Activated T-cell treated with anti-CD3 and anti-CD28 coated beads, Interleukin-2, amount 50 U/mL, for 72 hours (primary cell): ENCODE results near the gene CD200R1. TPM values are rescaled to one million over a fixed set of nuclear protein-coding genes. Genes with fewer than 3 reads are reported as not detected.
A peak's percentile ranks its signal among the peaks of the same experiment; 100 is the strongest.

ENCODE experiments used
- ATAC-seq, 2 donors: fragments of 150-1000 bp; cut with Tn5 transposase; replicated peaks in 1 of 2; 2 replicates each; pipeline ENCODE4 v1.10.0; 2021; ENCODE audit warnings: moderate library complexity in 2 of 2, mild to moderate bottlenecking in 1 of 2
- DNase-seq, 2 donors: peaks; one replicate each; pipeline ENCODE4 v3.0.0; 2021 to 2022; ENCODE audit warnings: mixed read lengths in 1 of 2
- H3K27ac Mint-ChIP-seq: one replicate; pipeline ENCODE4 v1.8.0; 2022; ENCODE audit warnings: mild to moderate bottlenecking, moderate library complexity, mixed read lengths
- H3K27me3 Mint-ChIP-seq: one replicate; pipeline ENCODE4 v1.8.0; 2022; ENCODE audit warnings: low read depth, mixed read lengths
- H3K36me3 Mint-ChIP-seq, 2 donors: one replicate each; pipeline ENCODE4 v1.8.0; 2022; ENCODE audit warnings: mixed read lengths in 2 of 2, mild to moderate bottlenecking in 1 of 2; ENCODE audit not compliant: insufficient read depth in 2 of 2
- H3K4me1 Mint-ChIP-seq: one replicate; pipeline ENCODE4 v1.8.0; 2022; ENCODE audit warnings: low read depth, mixed read lengths
- H3K4me3 Mint-ChIP-seq, 2 donors: one replicate each; pipeline ENCODE4 v1.8.0; 2022; ENCODE audit warnings: mild to moderate bottlenecking in 2 of 2, mixed read lengths in 2 of 2, moderate library complexity in 2 of 2
- H3K9me3 Mint-ChIP-seq, 2 donors: one replicate each; pipeline ENCODE4 v1.8.0; 2022; ENCODE audit warnings: mixed read lengths in 2 of 2
- total RNA-seq, 2 donors: library from RNA; stranded (reverse); gene quantifications; one replicate each; pipeline ENCODE4 v1.2.3, GENCODE V29; 2022

The CD200R1 gene
- total RNA-seq, 2 donors from 2014 or later: 1.4 to 2.2 TPM

- no peaks in the 10 kb centered on the region for H3K27me3 Mint-ChIP-seq
- DNase-seq (peak; percentile 89 to 90), ATAC-seq (peak; percentile 95 to 96)
- peak within 1 kb of the TSS; percentile 90 for H3K27ac Mint-ChIP-seq
- H3K4me1 Mint-ChIP-seq: peaks cover 64% of the 10 kb centered on the region
- H3K9me3 Mint-ChIP-seq: no peaks in the 10 kb centered on the region
- peak within 1 kb of the TSS; percentile 84 to 96 for H3K4me3 Mint-ChIP-seq
- H3K36me3 Mint-ChIP-seq: peaks cover 4% of the 10 kb centered on the region in 2 donors
Observed at GRCh38 chr3:112990672-112991602, 16.0 kb upstream of the CD200R1 start, which contains the start of gene GTPBP8. GTPBP8 (plus strand) TSS chr3:112990984; CDS start chr3:112991000, 16 bp downstream.

DNA sequence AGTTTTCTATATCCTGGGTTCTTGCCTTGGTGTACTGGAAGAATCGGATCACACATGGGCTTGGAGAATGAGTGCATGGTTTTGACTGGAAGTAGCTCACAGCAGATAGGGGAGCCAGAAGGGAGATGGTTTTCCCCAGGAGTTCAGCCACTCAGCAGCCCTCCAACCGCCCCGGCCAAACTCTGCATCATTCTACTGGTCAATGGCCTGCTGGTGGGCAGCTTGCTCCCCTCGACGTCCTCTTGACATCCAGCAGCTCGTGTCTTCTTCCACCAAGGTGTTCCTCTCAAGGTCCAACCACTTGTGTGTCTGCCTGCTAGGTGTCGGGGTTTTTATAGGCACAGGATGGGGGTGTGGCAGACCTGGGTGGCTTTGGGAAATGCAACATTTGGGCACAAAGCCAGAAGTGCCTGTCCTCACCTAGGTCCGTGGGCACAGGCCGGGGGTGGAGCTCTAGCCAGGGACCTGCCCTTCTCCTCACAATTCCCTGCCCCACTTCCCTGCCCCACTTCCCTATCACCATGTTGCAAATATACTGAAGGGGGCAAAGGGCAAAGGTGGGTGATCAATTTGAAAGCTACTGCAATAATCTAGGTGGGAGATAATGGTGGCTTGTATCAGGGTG lies 12.9 kb upstream of the CD200R1 start:
- Mint-ChIP-seq H3K9me3 (no peaks in the 10 kb centered on the region), H3K27ac (no peak overlapping the region), H3K4me1 (peaks cover 64% of the 10 kb centered on the region), H3K4me3 (peak overlapping the region in 1 of 2 donors; percentile 35), H3K36me3 (peaks cover 0 to 3% of the 10 kb centered on the region in 2 donors), H3K27me3 (no peaks in the 10 kb centered on the region)
- no peak for DNase-seq
- no peak for ATAC-seq

DNA sequence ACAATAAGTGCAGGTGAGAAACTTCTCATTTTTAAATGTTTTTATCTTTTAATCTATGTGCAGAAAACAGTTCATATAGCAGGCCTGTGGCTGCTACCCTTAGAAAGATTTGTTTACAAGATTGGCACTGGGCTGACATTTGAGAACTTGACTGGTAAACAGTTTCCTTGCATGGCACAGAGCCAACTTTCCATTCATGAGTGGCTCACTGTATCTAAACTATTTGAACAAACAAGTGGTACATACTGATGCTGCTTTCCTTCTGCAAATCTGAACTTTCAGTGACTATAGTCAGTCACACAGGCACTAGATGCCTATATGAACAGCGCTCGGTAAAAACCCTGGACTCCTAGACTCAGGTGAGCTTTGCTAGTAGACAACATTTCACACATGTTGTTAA lies 9.6 kb upstream of the CD200R1 start:
- ATAC-seq (no peak), DNase-seq (no peak)
- Mint-ChIP-seq H3K4me1 (peaks cover 52% of the 10 kb centered on the region), H3K27ac (peak overlapping the region; percentile 14), H3K36me3 (no peaks in the 10 kb centered on the region), H3K9me3 (no peaks in the 10 kb centered on the region), H3K4me3 (no peak overlapping the region), H3K27me3 (no peaks in the 10 kb centered on the region)

DNA sequence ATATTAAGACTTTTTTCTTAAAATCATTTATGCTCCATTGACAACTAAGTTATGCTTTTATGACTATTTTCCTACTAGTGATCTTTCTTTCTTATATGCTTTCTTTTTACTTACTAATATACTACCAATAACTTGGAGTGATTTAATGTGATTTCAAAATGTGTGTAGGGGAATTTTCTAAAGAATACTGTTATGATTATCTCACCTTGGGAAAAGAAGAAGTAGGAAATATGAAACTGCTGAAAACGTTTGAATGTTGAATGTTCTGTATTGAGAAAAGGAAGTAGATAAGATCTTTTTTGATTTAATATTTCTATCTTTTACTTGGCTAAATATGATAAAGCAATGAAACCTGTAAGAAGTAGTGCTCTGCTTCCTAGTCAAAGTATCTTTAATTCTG lies 7.8 kb upstream of the CD200R1 start:
- Mint-ChIP-seq H3K36me3 (no peaks in the 10 kb centered on the region), H3K27ac (no peak overlapping the region), H3K9me3 (no peaks in the 10 kb centered on the region), H3K27me3 (no peaks in the 10 kb centered on the region), H3K4me3 (no peak overlapping the region), H3K4me1 (peaks cover 58% of the 10 kb centered on the region)
- DNase-seq: no peak
- ATAC-seq: no peak

- no peaks in the 10 kb centered on the region for H3K9me3 Mint-ChIP-seq
- ATAC-seq (no peak), DNase-seq (no peak)
- H3K4me1 Mint-ChIP-seq: peaks cover 69% of the 10 kb centered on the region
- no peak overlapping the region for H3K4me3 Mint-ChIP-seq
- H3K36me3 Mint-ChIP-seq: no peaks in the 10 kb centered on the region
- H3K27me3 Mint-ChIP-seq: no peaks in the 10 kb centered on the region
- H3K27ac Mint-ChIP-seq: no peak overlapping the region
Observed at GRCh38 chr3:112980080-112980479, 5.2 kb upstream of the CD200R1 start.

DNA sequence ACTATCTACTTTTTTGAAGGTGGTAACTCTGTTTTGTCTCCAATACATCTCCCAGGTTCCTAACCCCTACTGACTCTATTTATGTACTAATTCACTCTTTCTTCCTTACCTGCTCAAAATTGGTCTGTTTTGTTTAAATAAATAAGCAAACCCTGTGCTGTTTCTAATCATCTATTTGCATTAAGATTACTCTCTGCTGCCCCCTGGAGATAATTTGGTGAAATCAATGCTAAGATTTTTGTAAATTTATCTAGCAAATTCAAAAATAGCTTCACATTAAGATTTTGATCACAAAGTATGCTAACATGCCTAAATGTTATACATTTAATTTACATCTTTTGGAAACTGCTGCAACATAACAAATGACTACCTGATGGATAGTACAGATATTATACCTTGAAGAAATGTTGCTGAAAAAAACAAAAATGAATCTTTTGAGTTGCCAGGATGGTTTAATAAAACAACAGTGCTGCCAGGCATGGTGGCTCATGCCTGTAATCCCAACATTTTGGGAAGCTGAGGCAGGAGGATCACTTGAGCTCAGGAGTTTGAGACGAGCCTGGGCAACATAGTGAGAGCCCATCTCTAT lies 4.4 kb upstream of the CD200R1 start:
- peak in 1 of 2 donors; percentile 25 for DNase-seq
- Mint-ChIP-seq H3K27me3 (no peaks in the 10 kb centered on the region), H3K27ac (peak overlapping the region; percentile 58), H3K4me1 (peaks cover 69% of the 10 kb centered on the region), H3K9me3 (no peaks in the 10 kb centered on the region), H3K36me3 (no peaks in the 10 kb centered on the region), H3K4me3 (peak overlapping the region in 1 of 2 donors; percentile 44)
- ATAC-seq: no peak

GRCh38 chr3:112976953-112977352 lies 2.0 kb upstream of the CD200R1 start:
- Mint-ChIP-seq H3K4me3 (peak overlapping the region in 1 of 2 donors; percentile 49), H3K4me1 (peaks cover 68% of the 10 kb centered on the region), H3K27me3 (no peaks in the 10 kb centered on the region), H3K36me3 (no peaks in the 10 kb centered on the region), H3K9me3 (no peaks in the 10 kb centered on the region), H3K27ac (peak overlapping the region; percentile 61)
- no peak for DNase-seq
- ATAC-seq: no peak

- Mint-ChIP-seq H3K27ac (peak overlapping the region; percentile 80), H3K27me3 (no peaks in the 10 kb centered on the region), H3K9me3 (no peaks in the 10 kb centered on the region), H3K4me3 (peak overlapping the region; percentile 58 to 94), H3K36me3 (no peaks in the 10 kb centered on the region), H3K4me1 (peaks cover 77% of the 10 kb centered on the region)
- no peak for DNase-seq
- ATAC-seq: no peak
Observed at GRCh38 chr3:112976001-112976400, 1.1 kb upstream of the CD200R1 start.

- H3K4me1 Mint-ChIP-seq: peaks cover 80% of the 10 kb centered on the region
- DNase-seq (no peak), ATAC-seq (peak; percentile 18 to 20)
- H3K36me3 Mint-ChIP-seq: no peaks in the 10 kb centered on the region
- peak overlapping the region; percentile 89 to 94 for H3K4me3 Mint-ChIP-seq
- H3K9me3 Mint-ChIP-seq: no peaks in the 10 kb centered on the region
- peak overlapping the region; percentile 92 for H3K27ac Mint-ChIP-seq
- no peaks in the 10 kb centered on the region for H3K27me3 Mint-ChIP-seq
Observed at GRCh38 chr3:112974178-112974517, 755 bp downstream of the CD200R1 start.

DNA sequence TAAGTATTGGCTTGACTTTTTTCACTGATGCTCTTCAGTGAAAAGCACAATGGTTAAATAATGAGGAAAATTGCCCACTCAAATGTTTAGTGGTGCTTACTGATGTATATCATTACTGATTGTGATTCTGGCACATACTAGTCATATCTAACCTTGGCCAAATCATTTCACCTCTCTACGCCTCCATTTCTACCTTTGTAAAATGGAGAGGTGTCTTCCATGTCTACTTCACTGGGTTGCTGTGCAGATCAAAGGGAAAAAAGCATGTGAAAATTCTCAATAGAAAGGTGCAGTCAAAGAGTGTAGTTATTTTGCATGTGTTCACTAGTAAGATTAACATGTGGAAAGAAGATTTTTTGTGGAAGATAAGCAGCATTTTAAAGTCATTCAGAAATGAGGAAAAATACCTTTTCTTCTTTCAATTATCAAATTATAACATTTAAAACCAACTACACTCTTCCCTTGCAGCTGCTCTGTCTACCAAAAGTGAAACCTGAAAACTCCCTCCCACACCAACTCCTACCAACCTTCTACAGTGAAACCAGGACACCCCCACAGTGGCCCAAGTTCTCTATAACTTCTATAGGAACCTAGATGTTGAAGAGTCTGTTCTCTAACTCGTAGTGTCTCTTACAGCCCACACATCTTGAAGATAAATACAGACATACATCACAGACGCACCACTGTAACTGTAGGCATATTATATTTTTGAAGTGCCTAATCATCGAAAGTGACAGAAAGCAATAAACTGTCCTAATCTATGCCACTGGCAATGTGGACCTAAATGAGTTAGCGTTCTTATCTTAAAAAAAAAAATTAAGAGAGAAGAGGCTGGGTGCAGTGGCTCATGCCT lies 1.4 kb downstream of the CD200R1 start:
- H3K36me3 Mint-ChIP-seq: no peaks in the 10 kb centered on the region

DNA sequence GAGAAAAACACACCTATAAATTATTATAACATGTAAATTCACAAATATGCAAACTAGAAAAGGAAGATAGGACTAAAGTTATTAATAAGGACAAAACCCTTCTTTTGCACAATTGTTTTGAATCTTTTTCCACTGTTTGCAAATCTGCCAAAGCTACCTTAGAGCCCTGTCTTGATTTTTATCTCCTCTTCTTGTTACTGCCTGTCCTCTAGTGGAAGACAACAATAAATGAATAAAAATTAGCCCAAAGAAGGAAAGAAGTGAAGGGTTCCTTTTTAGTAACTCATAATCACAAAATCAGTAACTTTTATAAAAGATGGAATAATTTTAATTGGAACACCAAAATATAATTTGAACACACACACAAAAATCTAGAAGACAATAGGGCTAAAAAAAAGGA lies 2.7 kb downstream of the CD200R1 start:
- H3K27ac Mint-ChIP-seq: no peak overlapping the region
- H3K4me1 Mint-ChIP-seq: peaks cover 88% of the 10 kb centered on the region
- H3K27me3 Mint-ChIP-seq: no peaks in the 10 kb centered on the region
- ATAC-seq (no peak), DNase-seq (no peak)
- peak overlapping the region; percentile 54 to 79 for H3K4me3 Mint-ChIP-seq
- peaks cover 0 to under 1% of the 10 kb centered on the region in 2 donors for H3K36me3 Mint-ChIP-seq
- H3K9me3 Mint-ChIP-seq: no peaks in the 10 kb centered on the region

More for the DNA sequence above, 1.4 kb downstream of the CD200R1 start:
- Mint-ChIP-seq H3K4me3 (peak overlapping the region; percentile 89 to 94), H3K27ac (peak overlapping the region; percentile 92), H3K27me3 (no peaks in the 10 kb centered on the region), H3K4me1 (peaks cover 84% of the 10 kb centered on the region), H3K9me3 (no peaks in the 10 kb centered on the region)
- DNase-seq (peak; percentile 57 to 71), ATAC-seq (peak; percentile 87 to 88)

GRCh38 chr3:112967828-112968227 lies 7.1 kb downstream of the CD200R1 start:
- Mint-ChIP-seq H3K27ac (peak overlapping the region; percentile 35), H3K9me3 (peaks cover 11 to 14% of the 10 kb centered on the region in 2 donors), H3K36me3 (peaks cover 19 to 27% of the 10 kb centered on the region in 2 donors), H3K27me3 (no peaks in the 10 kb centered on the region), H3K4me3 (peak overlapping the region in 1 of 2 donors; percentile 69), H3K4me1 (peaks cover 59% of the 10 kb centered on the region)
- ATAC-seq: peak in 1 of 2 donors; percentile 42
- no peak for DNase-seq
